GM12878 (cell line): ENCODE data around the gene FAM151A. TPM values are rescaled to one million over a fixed set of nuclear protein-coding genes. Genes with fewer than 3 reads are reported as not detected.

Experiments
- ATAC-seq: fragments of 200-7000 bp; cut with Tn5 transposase; 3 replicates; pipeline ENCODE4 v1.9.1; 2020; ENCODE audit warnings: mild to moderate bottlenecking, moderate library complexity
- BruUV-seq: library from RNA; stranded (reverse); fragments of 400-500 nt; replicated peaks from 2 replicates; lab custom pipeline; 2021; lab: Mats Ljungman, UMichigan
- CTCF ChIA-PET: fragments of 300-600 bp; sonication (Branson Sonifier 250); formaldehyde crosslinking; extraction: SDS; loops from one replicate; lab custom pipeline; 2021; ENCODE audit warnings: inconsistent platforms; lab: Yijun Ruan, JAX
- POLR2A ChIA-PET: fragments of 350-600 bp; formaldehyde crosslinking; extraction: SDS; loops from one replicate; lab custom pipeline; 2021; ENCODE audit warnings: inconsistent platforms; lab: Charles Lee
- RAD21 ChIA-PET: fragments of 300-600 bp; sonication (Branson Sonifier 250); formaldehyde crosslinking; loops from one replicate; lab custom pipeline; 2023; ENCODE audit warnings: antibody characterized with exemption; ENCODE audit not compliant: unreplicated experiment; lab: Charles Lee
- SMC1A ChIA-PET: fragments of 300-600 bp; sonication (Branson Sonifier 250); formaldehyde crosslinking; loops from one replicate; lab custom pipeline; 2023; ENCODE audit not compliant: unreplicated experiment, uncharacterized antibody; lab: Charles Lee
- DNase-seq: peaks from one replicate; pipeline ENCODE4 v3.0.0-alpha.2; 2011; ENCODE audit warnings: low read depth, low spot score
- FAIRE-seq: peaks from 3 replicates; lab custom pipeline; 2011; peaks lifted over from hg19 to GRCh38; lab: Jason Lieb, UNC
- H2AFZ ChIP-seq: 2 replicates; pipeline ENCODE4 v1.6.0; 2011; ENCODE audit warnings: low read depth, low read length, control low read depth; ENCODE audit not compliant: control insufficient read depth
- H3K27ac ChIP-seq: 2 replicates; pipeline ENCODE4 v1.5.1; 2011; ENCODE audit warnings: control low read depth; ENCODE audit not compliant: control insufficient read depth, insufficient read depth
- H3K27me3 ChIP-seq, 2 experiments: replicated peaks in 1 of 2; 2 replicates each; pipeline versions ENCODE4 v1.6.0 to v1.6.1; 2011; ENCODE audit warnings: low read length in 1 of 2; ENCODE audit not compliant: control insufficient read depth in 2 of 2, insufficient read depth in 2 of 2
- H3K36me3 ChIP-seq, 2 experiments: 2 replicates each; pipeline ENCODE4 v1.5.1; 2011; ENCODE audit warnings: low read length in 1 of 2; ENCODE audit not compliant: control insufficient read depth in 2 of 2, insufficient read depth in 2 of 2
- H3K4me1 ChIP-seq: 2 replicates; pipeline ENCODE4 v1.6.1; 2011; ENCODE audit warnings: mild to moderate bottlenecking, low read length, moderate library complexity, mixed read lengths; ENCODE audit not compliant: control insufficient read depth, insufficient read depth
- H3K4me2 ChIP-seq: 2 replicates; pipeline ENCODE4 v1.6.0; 2011; ENCODE audit warnings: control low read depth; ENCODE audit not compliant: control insufficient read depth, insufficient read depth
- H3K4me3 ChIP-seq: fragments of 200-600 bp; sonication (generic); 2 replicates; pipeline ENCODE4 v1.5.1; 2016
- H3K79me2 ChIP-seq: 2 replicates; pipeline ENCODE4 v1.6.0; 2011; ENCODE audit warnings: low read length; ENCODE audit not compliant: control insufficient read depth, insufficient read depth
- H3K9ac ChIP-seq: 2 replicates; pipeline ENCODE4 v1.8.0; 2011; ENCODE audit warnings: low read length, control low read depth, mixed read lengths; ENCODE audit not compliant: control insufficient read depth, insufficient read depth
- H3K9me3 ChIP-seq: replicated peaks from 3 replicates; pipeline ENCODE4 v1.5.1; 2011; ENCODE audit warnings: mild to moderate bottlenecking, low read length; ENCODE audit not compliant: control insufficient read depth, insufficient read depth
- H4K20me1 ChIP-seq: 2 replicates; pipeline ENCODE4 v1.6.0; 2011; ENCODE audit not compliant: control insufficient read depth, insufficient read depth
- ASH2L ChIP-seq: fragments of 300-600, 200-600 bp; sonication (generic); IDR thresholded peaks from 2 replicates; pipeline ENCODE4 v1.6.1; 2017; ENCODE audit warnings: low read depth, mild to moderate bottlenecking, borderline replicate concordance
- CTCF ChIP-seq, 3 experiments: IDR thresholded peaks in 2 of 3; conservative IDR thresholded peaks in 1 of 3; 2 replicates each; pipeline ENCODE4 v1.5.1; 2011; ENCODE audit warnings: low read depth in 3 of 3, low read length in 3 of 3, mild to moderate bottlenecking in 3 of 3, control low read depth in 2 of 3, moderate library complexity in 2 of 3, inconsistent platforms in 1 of 3, mixed read lengths in 1 of 3; ENCODE audit not compliant: control insufficient read depth in 2 of 3, insufficient read depth in 1 of 3; ENCODE audit errors: extremely low read depth in 1 of 3
- E4F1 ChIP-seq: fragments of 450-650 bp; IDR thresholded peaks from 2 replicates; pipeline ENCODE4 v1.6.1; 2018; ENCODE audit warnings: borderline replicate concordance, mild to moderate bottlenecking; ENCODE audit not compliant: partially characterized antibody
- EGR1 ChIP-seq, 2 experiments: IDR thresholded peaks; 1 replicate in 1 of 2; 2 replicates in 1 of 2; pipeline ENCODE4 v1.6.1; 2011 to 2012; ENCODE audit warnings: low read depth in 2 of 2, low read length in 2 of 2, borderline replicate concordance in 1 of 2, mild to moderate bottlenecking in 1 of 2, moderate library complexity in 1 of 2
- HDAC2 ChIP-seq: fragments of 200-600 bp; sonication (generic); IDR thresholded peaks from 2 replicates; pipeline ENCODE4 v1.6.1; 2017
- HSF1 ChIP-seq: fragments of 150-350 bp; IDR thresholded peaks from 2 replicates; pipeline ENCODE4 v1.6.1; 2014; ENCODE audit warnings: mild to moderate bottlenecking, low read depth, low read length
- MAX ChIP-seq: IDR thresholded peaks from 2 replicates; pipeline ENCODE4 v1.6.1; 2012; ENCODE audit warnings: low read depth, low read length, improper control_type of control experiment
- MEF2A ChIP-seq: IDR thresholded peaks from 2 replicates; pipeline ENCODE4 v1.6.1; 2011; ENCODE audit warnings: low read depth, mild to moderate bottlenecking, low read length, moderate library complexity; ENCODE audit not compliant: insufficient read depth
- MEF2B ChIP-seq: fragments of 450-650 bp; IDR thresholded peaks from 2 replicates; pipeline ENCODE4 v1.6.1; 2018; ENCODE audit warnings: mild to moderate bottlenecking, moderate library complexity; ENCODE audit not compliant: partially characterized antibody, poor library complexity, severe bottlenecking
- NFYB ChIP-seq: IDR thresholded peaks from 2 replicates; pipeline ENCODE4 v1.6.1; 2011; ENCODE audit warnings: low read depth, mild to moderate bottlenecking, low read length, improper control_type of control experiment, moderate library complexity; ENCODE audit not compliant: insufficient read depth
- USF2 ChIP-seq: IDR thresholded peaks from 2 replicates; pipeline ENCODE4 v1.6.1; 2011; ENCODE audit warnings: low read depth, low read length, improper control_type of control experiment, borderline replicate concordance
- ZBED1 ChIP-seq: IDR thresholded peaks from 2 replicates; pipeline ENCODE4 v1.6.1; 2016; ENCODE audit warnings: borderline replicate concordance
- ZBTB33 ChIP-seq: fragments of 450-650 bp; IDR thresholded peaks from 2 replicates; pipeline ENCODE4 v1.6.1; 2017; ENCODE audit warnings: mild to moderate bottlenecking
- WGBS: methylation state at CpG from one replicate; pipeline ENCODE4 v1.1.6; 2016; ENCODE audit warnings: low lambda C conversion rate; ENCODE audit not compliant: insufficient replicate concordance, insufficient coverage; ENCODE audit errors: missing lambda C conversion rate; 5-methylcytosine and 5-hydroxymethylcytosine counted together
- in situ Hi-C: fragments of 300-500 bp; cut with MboI; formaldehyde crosslinking; loops from 9 replicates; pipeline ENCODE4 v1.14.3; 2018; ENCODE audit warnings: mixed read lengths
- intact Hi-C: fragments of 100-400 bp; cut with micrococcal nuclease; formaldehyde crosslinking; loops from one replicate; pipeline ENCODE4 v1.14.2; 2022; ENCODE audit not compliant: unreplicated experiment
- polyA plus RNA-seq, 11 experiments: library from polyadenylated mRNA; depleted of rRNA in 4 of 11; unstranded in 6 of 11; stranded (reverse) in 5 of 11; fragments of >200 nt; fragmentation: Nextera tagmentation in 4 of 11; fragmentation: Illumina TruSeq in 1 of 11; extraction: Ambion mirVana in 4 of 11; extraction: Trizol in 1 of 11; gene quantifications; 1 replicate in 1 of 11; 2 replicates in 10 of 11; pipeline versions ENCODE4 v1.2.1 to v1.2.3, GENCODE V29; 2011 to 2016; ENCODE audit warnings: inconsistent platforms in 2 of 11, missing spikeins in 2 of 11, low read depth in 1 of 11
- total RNA-seq, 4 experiments: library from RNA; depleted of rRNA in 3 of 4; stranded (reverse); fragments of >200 nt in 3 of 4; fragmentation: Illumina TruSeq in 1 of 4; extraction: Trizol in 1 of 4; gene quantifications; 2 replicates each; pipeline versions ENCODE4 v1.2.1 to v1.2.3, GENCODE V29; 2013 to 2021

FAM151A gene
- total and polyA plus RNA-seq, 10 of the 15 experiments (the other 5 are each of a cell fraction or from before 2014, with no cell fraction given), result 0.09 to 0.34 (median 0.14) TPM; not detected in 5

- H3K27ac ChIP-seq, result no peak overlapping the region
- BruUV-seq, result no TSS peak
- H2AFZ ChIP-seq, result no peak overlapping the region
- H3K4me3 ChIP-seq, result no peak overlapping the region
- H3K36me3 ChIP-seq, result no peaks in the 10 kb centered on the region
- intact Hi-C loops, result no loop called here
- in situ Hi-C loops, result no loop called here
- no peak overlapping the region for H3K9ac ChIP-seq
- no peak for DNase-seq
- no peaks in the 10 kb centered on the region for H3K27me3 ChIP-seq
- no peaks in the 10 kb centered on the region for H4K20me1 ChIP-seq
- H3K4me1 ChIP-seq, result no peaks in the 10 kb centered on the region
- H3K9me3 ChIP-seq, result no peaks in the 10 kb centered on the region; the same call in 2 of the 3 replicates
- CTCF ChIA-PET, result no interaction called here
- POLR2A ChIA-PET, result no interaction called here
- FAIRE-seq, result no peak
- SMC1A ChIA-PET, result no interaction called here
- H3K4me2 ChIP-seq, result no peak overlapping the region
- no peaks in the 10 kb centered on the region for H3K79me2 ChIP-seq
- RAD21 ChIA-PET, result no interaction called here
- WGBS, result 17% methylated on average over 5 of the region's 5 CpGs
- no peak for ATAC-seq
- TF ChIP-seq MEF2A (no peak), ZBTB33 (no peak), E4F1 (no peak), HSF1 (no peak), NFYB (no peak), ZBED1 (no peak), MAX (no peak), CTCF (IDR thresholded peaks at IDR 0.05 in 2 of 3, conservative IDR thresholded peaks at IDR 0.05 in 1 of 3; ENCODE audit: control insufficient read depth in 2 of 3, extremely low read depth in 1 of 3, insufficient read depth in 1 of 3, low read depth in 3 of 3, low read length in 3 of 3) (no peak), USF2 (no peak), HDAC2 (no peak), MEF2B (no peak), ASH2L (no peak), EGR1 (IDR thresholded peaks at IDR 0.05; ENCODE audit: borderline replicate concordance in 1 of 2, low read depth in 2 of 2, low read length in 2 of 2) (no peak)
Observed at GRCh38 chr1:54649130-54649898, 26.0 kb upstream of the FAM151A start.
